KMS-11 (cell line): Measurements from ENCODE around the gene COX7A2L.

Experiments used
- H2AFZ ChIP-seq: fragments of 200-600 bp; sonication (generic); 2 replicates; pipeline ENCODE4 v1.6.1; 2016; ENCODE audit warnings: antibody characterized with exemption, mixed run types, low read depth
- H3K27ac ChIP-seq: fragments of 200-600 bp; sonication (generic); 2 replicates; pipeline ENCODE4 v1.6.1; 2016; ENCODE audit warnings: mild to moderate bottlenecking, mixed run types
- H3K27me3 ChIP-seq: fragments of 200-600 bp; sonication (generic); 2 replicates; pipeline ENCODE4 v1.6.1; 2017; ENCODE audit warnings: mild to moderate bottlenecking, low read depth, mixed run types, moderate library complexity; ENCODE audit not compliant: insufficient read depth
- H3K36me3 ChIP-seq: fragments of 200-600 bp; sonication (generic); 2 replicates; pipeline ENCODE4 v1.6.1; 2017; ENCODE audit warnings: mild to moderate bottlenecking, mixed run types; ENCODE audit not compliant: insufficient read depth
- H3K4me1 ChIP-seq: fragments of 200-600 bp; sonication (generic); 2 replicates; pipeline ENCODE4 v1.6.1; 2016; ENCODE audit warnings: mild to moderate bottlenecking, low read depth, mixed run types; ENCODE audit not compliant: poor library complexity, severe bottlenecking
- H3K4me2 ChIP-seq: fragments of 200-600 bp; sonication (generic); 2 replicates; pipeline ENCODE4 v1.7.0; 2016; ENCODE audit warnings: mild to moderate bottlenecking, mixed run types
- H3K4me3 ChIP-seq: fragments of 200-600 bp; sonication (generic); IDR thresholded peaks from 2 replicates; pipeline ENCODE4 v1.6.1; 2017; ENCODE audit warnings: low read depth, low read length, mixed read lengths; ENCODE audit not compliant: insufficient read depth
- H3K79me2 ChIP-seq: fragments of 200-600 bp; sonication (generic); 2 replicates; pipeline ENCODE4 v1.6.1; 2016; ENCODE audit warnings: low read depth, mixed run types; ENCODE audit not compliant: insufficient read depth
- H3K9ac ChIP-seq: fragments of 200-600 bp; sonication (generic); 2 replicates; pipeline ENCODE4 v1.6.1; 2016; ENCODE audit warnings: mild to moderate bottlenecking, mixed run types
- H4K20me1 ChIP-seq: fragments of 200-600 bp; sonication (generic); 2 replicates; pipeline ENCODE4 v1.6.1; 2016; ENCODE audit warnings: mild to moderate bottlenecking, mixed run types; ENCODE audit not compliant: insufficient read depth
- CTCF ChIP-seq: fragments of 200-600 bp; sonication (generic); conservative IDR thresholded peaks from 2 replicates; pipeline ENCODE4 v1.6.1; 2017; ENCODE audit warnings: low read depth, mild to moderate bottlenecking, antibody characterized with exemption, low read length, moderate library complexity, mixed read lengths

COX7A2L gene

GRCh38 chr2:42312106-42312505 lies 48.9 kb downstream of the COX7A2L start:
- no peak for TF ChIP-seq CTCF
- Histone ChIP-seq H3K4me3 (no peak overlapping the region), H3K79me2 (no peaks in the 10 kb centered on the region), H3K36me3 (no peaks in the 10 kb centered on the region), H3K9ac (no peak overlapping the region), H3K27ac (no peak overlapping the region), H3K4me2 (no peak overlapping the region), H3K27me3 (no peaks in the 10 kb centered on the region), H3K4me1 (no peaks in the 10 kb centered on the region), H2AFZ (no peak overlapping the region), H4K20me1 (no peaks in the 10 kb centered on the region)

GRCh38 chr2:42310007-42310515 lies 51.0 kb downstream of the COX7A2L start:
- H3K36me3 ChIP-seq, result peaks cover 7% of the 10 kb centered on the region; the same call in 1 of the 2 replicates
- no peaks in the 10 kb centered on the region for H3K4me1 ChIP-seq
- no peak overlapping the region for H2AFZ ChIP-seq
- no peak overlapping the region for H3K27ac ChIP-seq
- H3K79me2 ChIP-seq, result no peaks in the 10 kb centered on the region
- H3K27me3 ChIP-seq, result no peaks in the 10 kb centered on the region
- no peak for TF ChIP-seq CTCF
- H3K9ac ChIP-seq, result no peak overlapping the region
- no peak overlapping the region for H3K4me2 ChIP-seq
- H4K20me1 ChIP-seq, result no peaks in the 10 kb centered on the region
- H3K4me3 ChIP-seq, result no peak overlapping the region

GRCh38 chr2:42309366-42309765 lies 51.7 kb downstream of the COX7A2L start:
- no peak overlapping the region for H3K9ac ChIP-seq
- no peaks in the 10 kb centered on the region for H3K27me3 ChIP-seq
- H3K4me1 ChIP-seq, result no peaks in the 10 kb centered on the region
- no peak overlapping the region for H2AFZ ChIP-seq
- H3K27ac ChIP-seq, result no peak overlapping the region
- H4K20me1 ChIP-seq, result no peaks in the 10 kb centered on the region
- TF ChIP-seq CTCF, result no peak
- H3K4me3 ChIP-seq, result no peak overlapping the region
- H3K79me2 ChIP-seq, result no peaks in the 10 kb centered on the region
- no peak overlapping the region for H3K4me2 ChIP-seq
- H3K36me3 ChIP-seq, result peaks cover 10% of the 10 kb centered on the region; the same call in 1 of the 2 replicates

GRCh38 chr2:42307180-42307579 lies 53.8 kb downstream of the COX7A2L start:
- peaks cover 17% of the 10 kb centered on the region; the same call in 1 of the 2 replicates for H3K36me3 ChIP-seq
- no peak overlapping the region for H3K4me3 ChIP-seq
- H3K79me2 ChIP-seq, result no peaks in the 10 kb centered on the region
- no peak for TF ChIP-seq CTCF
- no peak overlapping the region for H3K27ac ChIP-seq
- H3K27me3 ChIP-seq, result no peaks in the 10 kb centered on the region
- no peak overlapping the region for H3K4me2 ChIP-seq
- no peaks in the 10 kb centered on the region for H4K20me1 ChIP-seq
- H3K9ac ChIP-seq, result no peak overlapping the region
- H2AFZ ChIP-seq, result no peak overlapping the region
- H3K4me1 ChIP-seq, result no peaks in the 10 kb centered on the region
